H4 (cell line): ENCODE data around the gene CCDC74A. TPM values are rescaled to one million over a fixed set of nuclear protein-coding genes. Genes with fewer than 3 reads are reported as not detected.
"Not testable (repeated sequence)": the region's sequence is repeated elsewhere in the genome, so short reads cannot be mapped to it uniquely, and the experiment has no call there.

Experiments used
- DNase-seq: peaks from one replicate; pipeline ENCODE4 v3.0.0-alpha.2; 2015; ENCODE audit warnings: low spot score
- total RNA-seq: library from RNA; depleted of rRNA; stranded (reverse); fragments of >200 nt; shearing (Covaris generic); gene quantifications from 2 replicates; pipeline ENCODE4 v1.2.3, GENCODE V29; 2014

Gene CCDC74A
- total RNA-seq, 1 experiment from 2014 or later, result 25.7 TPM

- DNase-seq, result not testable (repeated sequence)
Measured at GRCh38 chr2:131498321-131498973, 29.2 kb upstream of the CCDC74A start.

DNA sequence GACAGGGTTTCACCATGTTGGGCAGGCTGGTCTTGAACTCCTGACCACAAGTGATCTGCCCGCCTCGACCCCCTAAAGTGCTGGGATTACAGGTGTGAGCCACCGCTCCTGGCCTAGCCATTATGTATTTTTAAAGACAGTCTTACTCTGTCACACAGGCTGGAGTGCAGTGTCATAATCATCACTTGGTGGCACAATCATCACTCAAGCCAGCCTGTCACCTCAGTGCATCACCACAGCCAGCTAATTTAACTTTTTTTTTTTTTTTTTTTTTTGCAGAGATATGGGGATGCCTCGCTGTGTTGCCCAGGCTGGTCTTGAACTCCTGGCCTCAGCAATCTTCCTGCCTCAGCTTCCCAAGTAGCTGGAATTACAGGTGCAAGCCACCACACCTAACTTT lies 24.1 kb upstream of the CCDC74A start:
- not testable (repeated sequence) for DNase-seq

GRCh38 chr2:131504082-131504750 lies 23.5 kb upstream of the CCDC74A start:
- DNase-seq, result not testable (repeated sequence)

DNA sequence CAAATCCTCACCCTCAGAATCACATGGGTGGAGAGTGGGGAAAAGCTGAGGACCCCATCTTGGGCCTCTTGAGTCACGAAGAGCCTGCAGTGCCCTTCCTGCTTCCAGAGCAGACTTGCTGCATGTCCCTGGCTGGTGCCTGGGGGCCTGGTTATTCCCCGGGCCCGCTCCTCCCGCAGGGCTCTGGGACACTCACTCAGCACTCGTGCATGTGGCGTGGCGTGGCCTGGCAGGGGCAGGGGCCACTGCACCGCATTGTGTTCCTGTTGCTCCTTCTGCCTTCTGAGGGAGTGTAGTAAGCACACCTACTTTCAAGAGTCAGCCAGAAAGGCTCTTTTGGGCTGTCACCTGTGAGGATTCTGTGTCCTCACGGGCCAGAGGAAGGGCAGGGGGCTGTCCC lies 18.1 kb upstream of the CCDC74A start:
- DNase-seq, result no peak

- not testable (repeated sequence) for DNase-seq
Measured at GRCh38 chr2:131511291-131511968, 16.3 kb upstream of the CCDC74A start.

GRCh38 chr2:131511969-131512870 lies 15.5 kb upstream of the CCDC74A start:
- not testable (repeated sequence) for DNase-seq

DNA sequence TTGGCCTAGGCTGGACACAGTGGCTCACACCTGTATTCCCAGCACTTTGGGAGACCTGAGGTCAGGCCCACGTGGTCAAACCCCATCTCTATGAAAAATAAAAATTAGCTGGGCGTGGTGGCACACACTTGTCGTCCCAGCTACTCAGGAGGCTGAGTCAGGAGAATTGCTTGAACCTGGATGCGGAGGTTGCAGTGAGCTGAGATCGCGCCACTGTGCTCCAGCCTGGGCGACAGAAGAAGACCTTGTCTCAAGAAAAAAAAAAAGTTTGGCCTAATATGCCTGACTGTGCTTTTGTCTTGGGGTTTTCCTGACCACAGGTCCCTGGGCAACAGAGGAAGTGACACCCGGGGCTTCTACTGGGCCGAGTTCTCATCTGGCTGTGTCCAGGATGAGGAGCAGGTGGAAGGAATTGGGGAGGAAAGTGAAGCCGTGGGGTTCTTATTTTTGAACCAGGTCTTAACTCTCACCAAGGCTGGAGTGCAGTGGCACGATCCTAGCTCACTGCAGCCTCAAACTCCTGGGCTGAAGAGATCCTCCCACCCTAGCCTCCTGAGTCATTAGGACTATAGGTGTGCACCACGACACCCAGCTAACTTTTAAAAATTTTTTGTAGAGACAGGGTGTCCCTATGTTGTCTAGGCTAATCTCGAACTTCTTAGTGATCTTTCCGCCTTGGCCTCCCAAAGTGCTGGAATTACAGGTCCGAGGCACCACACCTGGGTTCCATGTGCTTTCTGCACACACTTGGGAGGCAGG lies 13.1 kb upstream of the CCDC74A start:
- DNase-seq, result not testable (repeated sequence)

GRCh38 chr2:131515235-131515634 lies 12.5 kb upstream of the CCDC74A start:
- DNase-seq, result not testable (repeated sequence)

- no peak for DNase-seq
Measured at GRCh38 chr2:131516011-131516410, 11.7 kb upstream of the CCDC74A start.

GRCh38 chr2:131516621-131517020 lies 11.1 kb upstream of the CCDC74A start:
- not testable (repeated sequence) for DNase-seq

GRCh38 chr2:131517106-131517831 lies 10.4 kb upstream of the CCDC74A start:
- DNase-seq, result no peak

- not testable (repeated sequence) for DNase-seq
Measured at GRCh38 chr2:131517856-131518255, 9.8 kb upstream of the CCDC74A start.

DNA sequence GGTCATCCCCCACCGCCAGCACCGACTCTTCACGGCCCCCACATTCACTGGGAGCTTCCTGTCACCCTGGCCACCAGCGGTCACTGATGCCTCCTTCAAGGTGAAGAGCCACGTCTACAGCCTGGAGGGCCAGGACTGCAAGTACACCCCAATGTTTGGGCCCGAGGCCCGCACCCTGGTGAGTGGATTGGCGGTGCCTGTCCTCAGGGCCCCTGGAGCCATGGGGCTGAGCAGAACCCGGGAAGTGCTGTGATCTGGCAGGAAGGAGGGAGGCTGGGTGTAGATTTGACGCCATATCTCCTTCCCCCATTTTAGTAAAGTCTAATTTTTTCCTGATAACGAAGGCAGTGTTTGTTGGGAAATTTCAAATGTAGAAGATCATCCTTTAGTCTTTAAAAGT lies 9.2 kb upstream of the CCDC74A start:
- not testable (repeated sequence) for DNase-seq

DNA sequence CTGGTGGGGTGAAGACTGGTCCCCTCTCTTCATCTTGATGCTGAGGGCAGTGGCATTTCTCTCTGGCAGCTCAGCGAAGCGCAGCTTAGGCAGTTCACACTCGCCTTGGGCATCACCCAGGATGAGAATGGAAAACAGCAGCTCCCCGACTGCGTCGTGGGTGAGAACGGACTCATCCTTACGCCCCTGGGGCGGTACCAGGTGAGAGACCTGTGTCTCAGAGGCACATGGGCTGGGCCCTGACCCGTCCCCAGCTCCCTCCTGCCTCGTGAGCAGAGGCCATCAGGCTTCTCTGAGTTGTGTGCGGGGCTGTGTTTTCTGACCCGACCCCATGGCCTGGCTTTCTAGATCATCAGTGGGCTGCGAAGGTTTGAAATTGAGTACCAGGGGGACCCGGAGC lies 8.2 kb upstream of the CCDC74A start:
- no peak for DNase-seq

- DNase-seq, result not testable (repeated sequence)
Measured at GRCh38 chr2:131519871-131520470, 7.7 kb upstream of the CCDC74A start.

GRCh38 chr2:131520526-131520925 lies 7.2 kb upstream of the CCDC74A start:
- no peak for DNase-seq

DNA sequence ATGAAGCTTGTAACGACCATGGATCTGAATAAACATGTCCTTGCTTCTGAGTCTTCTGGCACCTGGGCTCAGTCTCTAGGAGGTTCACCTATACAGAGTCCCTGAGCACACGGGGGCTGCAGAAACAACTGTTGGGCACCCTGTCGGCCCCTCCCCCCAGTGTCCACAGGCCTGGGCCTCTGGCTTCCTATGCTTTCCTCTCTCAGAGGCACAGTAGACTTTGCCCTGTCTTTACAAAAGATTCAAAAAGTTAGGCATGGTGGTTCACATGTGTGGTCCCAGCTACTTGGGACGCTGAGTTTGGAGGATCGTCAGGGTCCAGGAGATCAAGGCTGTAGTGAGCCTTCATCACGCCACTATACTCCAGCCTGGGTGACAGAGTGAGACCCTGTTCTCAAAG lies 6.2 kb upstream of the CCDC74A start:
- not testable (repeated sequence) for DNase-seq

DNA sequence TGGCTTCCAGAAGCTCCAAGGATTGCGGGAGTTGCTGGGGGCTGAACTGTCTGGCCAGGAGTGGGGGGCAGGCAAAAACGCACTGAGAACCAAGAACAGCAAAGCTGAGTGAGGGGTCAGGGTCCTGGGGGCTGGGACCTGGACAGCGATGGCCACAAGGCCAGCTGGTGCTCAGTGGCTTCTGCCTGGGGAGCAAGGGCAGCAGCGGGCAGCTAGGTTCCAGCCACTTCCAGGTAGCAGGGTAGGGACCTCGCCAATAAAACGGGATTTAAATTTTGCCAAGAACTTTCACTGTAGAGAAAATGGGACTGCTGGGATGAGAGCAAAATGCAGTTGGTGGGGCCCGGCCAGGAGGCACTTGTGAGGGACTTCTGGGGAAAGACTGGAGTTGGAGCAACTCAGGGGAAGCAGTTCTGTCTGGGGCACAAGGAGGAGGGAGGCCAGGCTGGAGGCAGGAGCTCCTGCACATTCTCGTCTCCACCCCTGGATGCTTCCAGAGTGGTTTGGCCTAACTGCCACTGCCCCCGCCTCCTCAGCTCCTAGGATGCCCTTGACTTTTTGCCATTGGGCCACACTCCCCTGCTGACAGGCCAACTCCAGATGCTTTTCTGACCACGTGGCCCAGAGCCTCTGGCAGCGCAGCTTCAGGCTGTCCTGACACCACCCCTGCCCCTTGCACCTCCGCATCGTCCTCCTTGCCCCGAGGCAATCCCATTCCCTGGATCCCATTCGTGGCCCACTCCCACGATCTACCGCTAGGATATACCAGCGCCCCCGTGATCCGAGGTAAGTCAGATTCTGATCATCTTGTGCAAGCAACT lies 5.5 kb upstream of the CCDC74A start:
- DNase-seq, result no peak

DNA sequence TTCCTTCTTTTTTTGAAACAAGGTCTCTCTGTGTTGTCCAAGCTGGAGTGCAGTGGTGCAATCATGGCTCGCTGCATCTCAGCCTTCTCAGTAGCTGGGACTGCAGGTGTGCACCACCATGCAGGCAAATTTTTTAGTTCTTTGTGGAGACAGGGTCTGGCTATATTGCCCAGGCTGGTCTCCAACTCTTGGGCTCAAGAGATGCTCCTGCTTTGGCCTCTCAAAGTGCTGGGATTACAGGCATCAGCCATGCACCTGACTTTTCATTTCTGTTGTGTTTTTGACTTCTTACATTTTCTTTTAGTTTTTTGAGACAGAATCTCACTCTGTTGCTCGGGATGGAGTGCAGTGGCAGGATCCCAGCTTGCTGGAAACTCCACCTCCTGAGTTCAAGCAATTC lies 2.4 kb upstream of the CCDC74A start:
- not testable (repeated sequence) for DNase-seq
